SHP77 (cell line): ENCODE measurements around the gene REXO5.
"Not testable (repeated sequence)": the region's sequence is repeated elsewhere in the genome, so short reads cannot be mapped to it uniquely, and the experiment has no call there.

Source experiments
- DNase-seq, 2 experiments: peaks; one replicate each; lab custom pipeline; 2025; lab: John Stamatoyannopoulos, UW

The REXO5 gene

GRCh38 chr16:20849589-20850390 lies 43.5 kb downstream of the REXO5 start:
- peak; percentile 7 to 31 for DNase-seq

- no peak for DNase-seq
These were observed 44.7 kb downstream of the REXO5 start for GRCh38 chr16:20850981-20851380.

- DNase-seq, result no peak
These were observed 45.3 kb downstream of the REXO5 start for GRCh38 chr16:20851601-20852000.

- no peak for DNase-seq
These were observed 46.8 kb downstream of the REXO5 start for GRCh38 chr16:20853143-20853542.

- DNase-seq, result no peak
These were observed 47.8 kb downstream of the REXO5 start for GRCh38 chr16:20853981-20854620.

GRCh38 chr16:20854963-20855362 lies 48.6 kb downstream of the REXO5 start:
- no peak for DNase-seq

GRCh38 chr16:20857281-20857680 lies 51.0 kb downstream of the REXO5 start:
- DNase-seq, result no peak

GRCh38 chr16:20859229-20859628 lies 52.9 kb downstream of the REXO5 start:
- DNase-seq, result no peak

- DNase-seq, result no peak
These were observed 53.4 kb downstream of the REXO5 start for GRCh38 chr16:20859699-20860098.

GRCh38 chr16:20860361-20860760 lies 54.0 kb downstream of the REXO5 start:
- no peak for DNase-seq

GRCh38 chr16:20860995-20861394 lies 54.7 kb downstream of the REXO5 start:
- not testable (repeated sequence) for DNase-seq

GRCh38 chr16:20862162-20862960 lies 56.0 kb downstream of the REXO5 start:
- no peak for DNase-seq

- DNase-seq, result not testable (repeated sequence)
These were observed 58.0 kb downstream of the REXO5 start for GRCh38 chr16:20864376-20864775.

GRCh38 chr16:20865420-20866131 lies 59.2 kb downstream of the REXO5 start:
- no peak for DNase-seq

- DNase-seq, result no peak
These were observed 59.9 kb downstream of the REXO5 start for GRCh38 chr16:20866145-20866772.

GRCh38 chr16:20866801-20867200 lies 60.5 kb downstream of the REXO5 start:
- no peak for DNase-seq

GRCh38 chr16:20867585-20867984 lies 61.3 kb downstream of the REXO5 start:
- no peak for DNase-seq

GRCh38 chr16:20868890-20869289 lies 62.6 kb downstream of the REXO5 start:
- peak in 1 of 2 experiments; percentile 31 for DNase-seq

- DNase-seq, result no peak
These were observed 63.9 kb downstream of the REXO5 start for GRCh38 chr16:20870122-20870820.

- DNase-seq, result no peak
These were observed 64.9 kb downstream of the REXO5 start for GRCh38 chr16:20871258-20871657.
